Activated T-cell treated with anti-CD3 and anti-CD28 coated beads, Interleukin-2, amount 50 U/mL, for 24 hours (primary cell): Measurements from ENCODE around the gene TRIP4.
"Not testable (repeated sequence)": the region's sequence is repeated elsewhere in the genome, so short reads cannot be mapped to it uniquely, and the experiment has no call there.

ENCODE experiments used
- DNase-seq: peaks from one replicate; pipeline ENCODE4 v3.0.0-alpha.2; 2020
- H3K27ac Mint-ChIP-seq: 2 replicates; pipeline ENCODE4 v1.8.0; 2020; ENCODE audit warnings: mild to moderate bottlenecking, mixed read lengths
- H3K27me3 Mint-ChIP-seq: 2 replicates; pipeline ENCODE4 v1.8.0; 2020; ENCODE audit warnings: mixed read lengths
- H3K36me3 Mint-ChIP-seq: 2 replicates; pipeline ENCODE4 v1.8.0; 2020; ENCODE audit warnings: low read depth, mixed read lengths
- H3K4me1 Mint-ChIP-seq: 2 replicates; pipeline ENCODE4 v1.8.0; 2020; ENCODE audit warnings: low read depth, mixed read lengths
- H3K4me3 Mint-ChIP-seq: 2 replicates; pipeline ENCODE4 v1.8.0; 2020; ENCODE audit warnings: mild to moderate bottlenecking, moderate library complexity, mixed read lengths
- H3K9me3 Mint-ChIP-seq: 2 replicates; pipeline ENCODE4 v1.8.0; 2020; ENCODE audit warnings: mixed read lengths

Gene TRIP4

GRCh38 chr15:64466408-64467141 lies 78.9 kb downstream of the TRIP4 start:
- peaks cover 73% of the 10 kb centered on the region for H3K4me1 Mint-ChIP-seq
- H3K9me3 Mint-ChIP-seq, result no peaks in the 10 kb centered on the region
- no peaks in the 10 kb centered on the region for H3K27me3 Mint-ChIP-seq
- no peak for DNase-seq
- H3K27ac Mint-ChIP-seq, result peak overlapping the region; percentile 69
- H3K36me3 Mint-ChIP-seq, result peaks cover 74% of the 10 kb centered on the region
- no peak overlapping the region for H3K4me3 Mint-ChIP-seq

GRCh38 chr15:64472161-64472560 lies 84.5 kb downstream of the TRIP4 start:
- Mint-ChIP-seq H3K36me3 (peaks cover 60% of the 10 kb centered on the region), H3K27ac (no peak overlapping the region), H3K4me3 (no peak overlapping the region), H3K9me3 (no peaks in the 10 kb centered on the region), H3K4me1 (peaks cover 50% of the 10 kb centered on the region), H3K27me3 (no peaks in the 10 kb centered on the region)
- DNase-seq, result no peak

- H3K27me3 Mint-ChIP-seq, result no peaks in the 10 kb centered on the region
- H3K9me3 Mint-ChIP-seq, result no peaks in the 10 kb centered on the region
- DNase-seq, result no peak
- H3K4me1 Mint-ChIP-seq, result peaks cover 40% of the 10 kb centered on the region
- no peak overlapping the region for H3K27ac Mint-ChIP-seq
- peaks cover 46% of the 10 kb centered on the region for H3K36me3 Mint-ChIP-seq
- no peak overlapping the region for H3K4me3 Mint-ChIP-seq
Observed at GRCh38 chr15:64474846-64475245, 87.2 kb downstream of the TRIP4 start.

GRCh38 chr15:64476550-64476949 lies 88.9 kb downstream of the TRIP4 start:
- Mint-ChIP-seq H3K27me3 (no peaks in the 10 kb centered on the region), H3K4me3 (no peak overlapping the region), H3K36me3 (peaks cover 38% of the 10 kb centered on the region), H3K27ac (peak overlapping the region; percentile 41), H3K9me3 (no peaks in the 10 kb centered on the region), H3K4me1 (peaks cover 42% of the 10 kb centered on the region)
- DNase-seq, result no peak

GRCh38 chr15:64478863-64479262 lies 91.2 kb downstream of the TRIP4 start:
- DNase-seq, result no peak
- Mint-ChIP-seq H3K4me1 (peaks cover 41% of the 10 kb centered on the region), H3K27ac (no peak overlapping the region), H3K36me3 (peaks cover 42% of the 10 kb centered on the region), H3K4me3 (no peak overlapping the region), H3K27me3 (no peaks in the 10 kb centered on the region), H3K9me3 (no peaks in the 10 kb centered on the region)

GRCh38 chr15:64480891-64481290 lies 93.3 kb downstream of the TRIP4 start:
- Mint-ChIP-seq H3K9me3 (no peaks in the 10 kb centered on the region), H3K27me3 (no peaks in the 10 kb centered on the region), H3K4me3 (no peak overlapping the region), H3K4me1 (peaks cover 43% of the 10 kb centered on the region), H3K36me3 (peaks cover 47% of the 10 kb centered on the region), H3K27ac (no peak overlapping the region)
- DNase-seq, result no peak

GRCh38 chr15:64483749-64484148 lies 96.1 kb downstream of the TRIP4 start:
- H3K36me3 Mint-ChIP-seq, result peaks cover 57% of the 10 kb centered on the region
- H3K4me1 Mint-ChIP-seq, result peaks cover 29% of the 10 kb centered on the region
- DNase-seq, result no peak
- peak overlapping the region; percentile 49 for H3K27ac Mint-ChIP-seq
- no peaks in the 10 kb centered on the region for H3K27me3 Mint-ChIP-seq
- H3K4me3 Mint-ChIP-seq, result no peak overlapping the region
- H3K9me3 Mint-ChIP-seq, result no peaks in the 10 kb centered on the region

GRCh38 chr15:64485796-64486195 lies 98.2 kb downstream of the TRIP4 start:
- Mint-ChIP-seq H3K9me3 (no peaks in the 10 kb centered on the region), H3K36me3 (peaks cover 64% of the 10 kb centered on the region), H3K27ac (peak overlapping the region; percentile 38), H3K4me1 (peaks cover 27% of the 10 kb centered on the region), H3K4me3 (no peak overlapping the region), H3K27me3 (no peaks in the 10 kb centered on the region)
- no peak for DNase-seq

GRCh38 chr15:64490598-64491259 lies 103.1 kb downstream of the TRIP4 start:
- peaks cover 49% of the 10 kb centered on the region for H3K36me3 Mint-ChIP-seq
- H3K4me1 Mint-ChIP-seq, result peaks cover 41% of the 10 kb centered on the region
- no peak overlapping the region for H3K4me3 Mint-ChIP-seq
- peak overlapping the region; percentile 41 for H3K27ac Mint-ChIP-seq
- no peaks in the 10 kb centered on the region for H3K27me3 Mint-ChIP-seq
- no peaks in the 10 kb centered on the region for H3K9me3 Mint-ChIP-seq
- no peak for DNase-seq

- peaks cover 54% of the 10 kb centered on the region for H3K36me3 Mint-ChIP-seq
- no peak overlapping the region for H3K4me3 Mint-ChIP-seq
- H3K9me3 Mint-ChIP-seq, result no peaks in the 10 kb centered on the region
- no peak for DNase-seq
- no peaks in the 10 kb centered on the region for H3K27me3 Mint-ChIP-seq
- H3K4me1 Mint-ChIP-seq, result peaks cover 58% of the 10 kb centered on the region
- H3K27ac Mint-ChIP-seq, result no peak overlapping the region
Observed at GRCh38 chr15:64493641-64494040, 106.0 kb downstream of the TRIP4 start.

GRCh38 chr15:64495968-64496367 lies 108.3 kb downstream of the TRIP4 start:
- not testable (repeated sequence) for H3K27ac Mint-ChIP-seq, H3K9me3 Mint-ChIP-seq, DNase-seq, H3K27me3 Mint-ChIP-seq, H3K4me3 Mint-ChIP-seq
- Mint-ChIP-seq H3K36me3 (peaks cover 61% of the 10 kb centered on the region), H3K4me1 (peaks cover 74% of the 10 kb centered on the region)

GRCh38 chr15:64500695-64501395 lies 113.2 kb downstream of the TRIP4 start:
- H3K27me3 Mint-ChIP-seq, result no peaks in the 10 kb centered on the region
- peaks cover 86% of the 10 kb centered on the region for H3K4me1 Mint-ChIP-seq
- H3K36me3 Mint-ChIP-seq, result peaks cover 78% of the 10 kb centered on the region
- H3K9me3 Mint-ChIP-seq, result no peaks in the 10 kb centered on the region
- no peak for DNase-seq
- peak overlapping the region; percentile 48 for H3K27ac Mint-ChIP-seq
- H3K4me3 Mint-ChIP-seq, result no peak overlapping the region

GRCh38 chr15:64501396-64501715 lies 113.7 kb downstream of the TRIP4 start:
- no peaks in the 10 kb centered on the region for H3K27me3 Mint-ChIP-seq
- no peak overlapping the region for H3K4me3 Mint-ChIP-seq
- H3K9me3 Mint-ChIP-seq, result no peaks in the 10 kb centered on the region
- H3K27ac Mint-ChIP-seq, result peak overlapping the region; percentile 39
- H3K4me1 Mint-ChIP-seq, result peaks cover 81% of the 10 kb centered on the region
- peaks cover 73% of the 10 kb centered on the region for H3K36me3 Mint-ChIP-seq
- no peak for DNase-seq

- peak overlapping the region; percentile 9 for H3K4me3 Mint-ChIP-seq
- peak overlapping the region; percentile 77 for H3K27ac Mint-ChIP-seq
- peaks cover 71% of the 10 kb centered on the region for H3K36me3 Mint-ChIP-seq
- no peaks in the 10 kb centered on the region for H3K27me3 Mint-ChIP-seq
- H3K4me1 Mint-ChIP-seq, result peaks cover 80% of the 10 kb centered on the region
- DNase-seq, result no peak
- no peaks in the 10 kb centered on the region for H3K9me3 Mint-ChIP-seq
Observed at GRCh38 chr15:64502151-64502550, 114.5 kb downstream of the TRIP4 start.

- peaks cover 72% of the 10 kb centered on the region for H3K36me3 Mint-ChIP-seq
- H3K27me3 Mint-ChIP-seq, result no peaks in the 10 kb centered on the region
- no peak for DNase-seq
- peaks cover 82% of the 10 kb centered on the region for H3K4me1 Mint-ChIP-seq
- H3K9me3 Mint-ChIP-seq, result no peaks in the 10 kb centered on the region
- peak overlapping the region; percentile 9 for H3K4me3 Mint-ChIP-seq
- peak overlapping the region; percentile 77 for H3K27ac Mint-ChIP-seq
Observed at GRCh38 chr15:64502551-64502950, 114.9 kb downstream of the TRIP4 start.
